ENCODE results near the gene SLC9C1. TPM values are rescaled to one million over a fixed set of nuclear protein-coding genes. Genes with fewer than 3 reads are reported as not detected.

Gene SLC9C1
- total and polyA plus RNA-seq, 2 donors (not counting 1 experiment from before 2014, with no cell fraction given): under 0.01 TPM; not detected in 1

DNA sequence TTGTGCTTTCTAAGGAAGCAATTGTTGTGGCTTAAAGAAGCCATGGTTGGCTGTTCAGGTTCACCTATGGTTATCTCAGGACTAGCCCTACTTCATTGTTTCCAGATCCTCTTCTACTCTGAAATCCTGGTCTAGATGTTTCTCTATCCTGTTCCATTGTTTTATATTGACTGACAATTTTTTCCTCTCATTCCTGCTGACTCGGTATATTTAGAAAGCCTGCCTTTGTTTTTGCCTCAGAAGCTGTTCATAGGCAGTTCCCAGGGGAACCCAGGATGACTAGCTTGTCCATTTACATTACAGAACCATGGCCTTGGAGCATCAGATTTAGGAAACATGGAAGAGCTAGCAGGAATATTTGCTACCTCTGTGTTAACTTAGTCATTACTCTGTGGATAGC lies 64.0 kb downstream of the SLC9C1 start:
- Histone ChIP-seq H3K27ac (ENCODE audit: insufficient read depth, low read length) (no peak overlapping the region), H4K20me1 (ENCODE audit: control insufficient read depth, extremely low read depth, insufficient read depth, low read length) (no peaks in the 10 kb centered on the region), H3K9me3 (ENCODE audit: control insufficient read depth, insufficient read depth, low read depth, low read length) (no peaks in the 10 kb centered on the region), H3K4me2 (ENCODE audit: extremely low read depth, insufficient read depth, low read length) (no peak overlapping the region), H3K36me3 (ENCODE audit: control insufficient read depth, insufficient read depth, low read length) (no peaks in the 10 kb centered on the region), H3K9ac (ENCODE audit: insufficient read depth, low read length) (no peak overlapping the region), H3K4me1 (ENCODE audit: control insufficient read depth, extremely low read depth, insufficient read depth, low read length) (no peaks in the 10 kb centered on the region), H3K27me3 (ENCODE audit: control insufficient read depth, insufficient read depth, low read length) (no peaks in the 10 kb centered on the region), H2AFZ (ENCODE audit: low read length) (no peak overlapping the region), H3K79me2 (ENCODE audit: control insufficient read depth, insufficient read depth, low read length) (no peaks in the 10 kb centered on the region), H3K4me3 (replicated peaks in 1 of 4; ENCODE audit: control extremely low read depth in 1 of 4, insufficient read depth in 1 of 4, low read depth in 3 of 4, low read length in 4 of 4) (no peak overlapping the region)
- TF ChIP-seq, protein P1, sequence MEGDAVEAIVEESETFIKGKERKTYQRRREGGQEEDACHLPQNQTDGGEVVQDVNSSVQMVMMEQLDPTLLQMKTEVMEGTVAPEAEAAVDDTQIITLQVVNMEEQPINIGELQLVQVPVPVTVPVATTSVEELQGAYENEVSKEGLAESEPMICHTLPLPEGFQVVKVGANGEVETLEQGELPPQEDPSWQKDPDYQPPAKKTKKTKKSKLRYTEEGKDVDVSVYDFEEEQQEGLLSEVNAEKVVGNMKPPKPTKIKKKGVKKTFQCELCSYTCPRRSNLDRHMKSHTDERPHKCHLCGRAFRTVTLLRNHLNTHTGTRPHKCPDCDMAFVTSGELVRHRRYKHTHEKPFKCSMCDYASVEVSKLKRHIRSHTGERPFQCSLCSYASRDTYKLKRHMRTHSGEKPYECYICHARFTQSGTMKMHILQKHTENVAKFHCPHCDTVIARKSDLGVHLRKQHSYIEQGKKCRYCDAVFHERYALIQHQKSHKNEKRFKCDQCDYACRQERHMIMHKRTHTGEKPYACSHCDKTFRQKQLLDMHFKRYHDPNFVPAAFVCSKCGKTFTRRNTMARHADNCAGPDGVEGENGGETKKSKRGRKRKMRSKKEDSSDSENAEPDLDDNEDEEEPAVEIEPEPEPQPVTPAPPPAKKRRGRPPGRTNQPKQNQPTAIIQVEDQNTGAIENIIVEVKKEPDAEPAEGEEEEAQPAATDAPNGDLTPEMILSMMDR (conservative IDR thresholded peaks at IDR 0.05 in 1 of 2, IDR thresholded peaks at IDR 0.05 in 1 of 2; ENCODE audit: low read depth in 1 of 2, low read length in 2 of 2): no peak
- no peak for TF ChIP-seq EZH2 (IDR thresholded peaks at IDR 0.05; ENCODE audit: low read length, missing control alignments)
- no peak for DNase-seq (ENCODE audit: low read depth in 2 of 2)

DNA sequence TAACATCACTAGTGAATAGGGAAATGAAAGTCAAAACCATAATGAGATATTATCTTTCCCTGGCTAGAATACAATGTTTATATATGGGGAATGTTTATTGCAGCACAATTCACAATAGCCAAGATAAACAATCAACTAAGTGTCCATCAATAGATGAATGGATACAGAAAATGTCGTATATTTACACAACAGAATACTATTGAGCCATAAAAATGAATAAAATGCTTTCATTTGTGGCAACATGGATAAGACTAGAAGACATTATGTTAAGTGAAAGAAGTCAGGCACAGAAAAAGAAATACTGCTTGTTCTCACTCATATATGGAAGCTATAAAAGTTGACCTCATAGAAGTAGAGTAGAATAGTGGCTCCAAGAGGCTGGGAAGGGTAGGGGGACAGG lies 65.2 kb downstream of the SLC9C1 start:
- no peak overlapping the region for H3K4me2 ChIP-seq (ENCODE audit: extremely low read depth, insufficient read depth, low read length)
- H3K9me3 ChIP-seq (ENCODE audit: control insufficient read depth, insufficient read depth, low read depth, low read length): no peaks in the 10 kb centered on the region
- TF ChIP-seq EZH2 (IDR thresholded peaks at IDR 0.05; ENCODE audit: low read length, missing control alignments): no peak
- TF ChIP-seq, protein P1 (conservative IDR thresholded peaks at IDR 0.05 in 1 of 2, IDR thresholded peaks at IDR 0.05 in 1 of 2; ENCODE audit: low read depth in 1 of 2, low read length in 2 of 2): no peak
- H4K20me1 ChIP-seq (ENCODE audit: control insufficient read depth, extremely low read depth, insufficient read depth, low read length): no peaks in the 10 kb centered on the region
- H3K27me3 ChIP-seq (ENCODE audit: control insufficient read depth, insufficient read depth, low read length): no peaks in the 10 kb centered on the region
- H2AFZ ChIP-seq (ENCODE audit: low read length): no peak overlapping the region
- no peaks in the 10 kb centered on the region for H3K36me3 ChIP-seq (ENCODE audit: control insufficient read depth, insufficient read depth, low read length)
- DNase-seq (ENCODE audit: low read depth in 2 of 2): no peak
- no peak overlapping the region for H3K27ac ChIP-seq (ENCODE audit: insufficient read depth, low read length)
- H3K9ac ChIP-seq (ENCODE audit: insufficient read depth, low read length): no peak overlapping the region
- H3K4me1 ChIP-seq (ENCODE audit: control insufficient read depth, extremely low read depth, insufficient read depth, low read length): no peaks in the 10 kb centered on the region
- no peak overlapping the region for H3K4me3 ChIP-seq (replicated peaks in 1 of 4; ENCODE audit: control extremely low read depth in 1 of 4, insufficient read depth in 1 of 4, low read depth in 3 of 4, low read length in 4 of 4)
- no peaks in the 10 kb centered on the region for H3K79me2 ChIP-seq (ENCODE audit: control insufficient read depth, insufficient read depth, low read length)

DNA sequence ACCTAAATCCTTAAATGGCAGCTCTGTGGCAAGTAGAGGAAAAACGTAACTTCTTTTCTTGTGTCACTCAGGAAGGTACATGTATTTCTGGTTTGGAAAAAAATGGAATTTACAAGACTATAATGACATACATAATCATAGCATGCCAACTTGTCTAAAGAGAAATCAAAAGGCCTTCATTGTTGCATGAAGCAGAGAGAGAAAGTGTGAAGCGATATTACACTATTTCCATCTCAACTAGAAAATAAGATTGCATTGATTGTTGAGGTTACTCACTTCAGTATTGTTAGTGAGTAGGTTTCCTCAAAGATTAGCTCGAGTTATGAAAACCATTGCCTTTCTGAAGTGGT lies 93.7 kb downstream of the SLC9C1 start:
- no peaks in the 10 kb centered on the region for H3K27me3 ChIP-seq (ENCODE audit: control insufficient read depth, insufficient read depth, low read length)
- H3K36me3 ChIP-seq (ENCODE audit: control insufficient read depth, insufficient read depth, low read length): no peaks in the 10 kb centered on the region
- no peaks in the 10 kb centered on the region for H3K4me1 ChIP-seq (ENCODE audit: control insufficient read depth, extremely low read depth, insufficient read depth, low read length)
- no peak overlapping the region for H3K27ac ChIP-seq (ENCODE audit: insufficient read depth, low read length)
- H3K9me3 ChIP-seq (ENCODE audit: control insufficient read depth, insufficient read depth, low read depth, low read length): no peaks in the 10 kb centered on the region
- DNase-seq (ENCODE audit: low read depth in 2 of 2): no peak
- TF ChIP-seq, protein P1 (conservative IDR thresholded peaks at IDR 0.05 in 1 of 2, IDR thresholded peaks at IDR 0.05 in 1 of 2; ENCODE audit: low read depth in 1 of 2, low read length in 2 of 2): no peak
- no peak for TF ChIP-seq EZH2 (IDR thresholded peaks at IDR 0.05; ENCODE audit: low read length, missing control alignments)
- no peak overlapping the region for H2AFZ ChIP-seq (ENCODE audit: low read length)
- no peak overlapping the region for H3K4me2 ChIP-seq (ENCODE audit: extremely low read depth, insufficient read depth, low read length)
- no peak overlapping the region for H3K9ac ChIP-seq (ENCODE audit: insufficient read depth, low read length)
- no peaks in the 10 kb centered on the region for H4K20me1 ChIP-seq (ENCODE audit: control insufficient read depth, extremely low read depth, insufficient read depth, low read length)
- H3K4me3 ChIP-seq (replicated peaks in 1 of 4; ENCODE audit: control extremely low read depth in 1 of 4, insufficient read depth in 1 of 4, low read depth in 3 of 4, low read length in 4 of 4): no peak overlapping the region
- H3K79me2 ChIP-seq (ENCODE audit: control insufficient read depth, insufficient read depth, low read length): no peaks in the 10 kb centered on the region
